Endothelial cell (in vitro differentiated cells): ENCODE measurements around the gene VAC14. TPM values are rescaled to one million over a fixed set of nuclear protein-coding genes. Genes with fewer than 3 reads are reported as not detected.

Experiments
- DNase-seq: peaks from one replicate; pipeline ENCODE4 v3.0.0; 2021; ENCODE audit warnings: low spot score
- H3K27ac Mint-ChIP-seq: one replicate; pipeline ENCODE4 v1.8.0; 2021; ENCODE audit warnings: mixed read lengths, inconsistent platforms; ENCODE audit not compliant: unreplicated experiment
- H3K27me3 Mint-ChIP-seq: one replicate; pipeline ENCODE4 v1.8.0; 2021; ENCODE audit warnings: mild to moderate bottlenecking, moderate library complexity, mixed read lengths, inconsistent platforms; ENCODE audit not compliant: unreplicated experiment
- H3K36me3 Mint-ChIP-seq: one replicate; pipeline ENCODE4 v1.8.0; 2021; ENCODE audit warnings: mild to moderate bottlenecking, low read depth, mixed read lengths, inconsistent platforms; ENCODE audit not compliant: unreplicated experiment
- H3K4me1 Mint-ChIP-seq: one replicate; pipeline ENCODE4 v1.8.0; 2021; ENCODE audit warnings: mild to moderate bottlenecking, mixed read lengths, inconsistent platforms; ENCODE audit not compliant: unreplicated experiment
- H3K4me3 Mint-ChIP-seq: one replicate; pipeline ENCODE4 v1.8.0; 2021; ENCODE audit warnings: mild to moderate bottlenecking, mixed read lengths, inconsistent platforms; ENCODE audit not compliant: unreplicated experiment
- H3K9me3 Mint-ChIP-seq: one replicate; pipeline ENCODE4 v1.8.0; 2021; ENCODE audit warnings: mixed read lengths, inconsistent platforms; ENCODE audit not compliant: unreplicated experiment
- total RNA-seq: library from RNA; stranded (reverse); fragmentation: NEBNext Ultra II Directional; extraction: Animal tissue kit (Norgen Biotek cat#: 25700); gene quantifications from one replicate; pipeline ENCODE4 v1.2.1, GENCODE V29; 2021; ENCODE audit not compliant: unreplicated experiment
- TF ChIP-seq, protein P1 (sequence below): fragments of 200-600 bp; sonication (generic); IDR thresholded peaks from one replicate; pipeline ENCODE4 v1.5.0; 2021; ENCODE audit warnings: antibody characterized with exemption; ENCODE audit not compliant: unreplicated experiment

Gene VAC14
- total RNA-seq, 1 donor from 2014 or later, result 35.6 TPM

DNA sequence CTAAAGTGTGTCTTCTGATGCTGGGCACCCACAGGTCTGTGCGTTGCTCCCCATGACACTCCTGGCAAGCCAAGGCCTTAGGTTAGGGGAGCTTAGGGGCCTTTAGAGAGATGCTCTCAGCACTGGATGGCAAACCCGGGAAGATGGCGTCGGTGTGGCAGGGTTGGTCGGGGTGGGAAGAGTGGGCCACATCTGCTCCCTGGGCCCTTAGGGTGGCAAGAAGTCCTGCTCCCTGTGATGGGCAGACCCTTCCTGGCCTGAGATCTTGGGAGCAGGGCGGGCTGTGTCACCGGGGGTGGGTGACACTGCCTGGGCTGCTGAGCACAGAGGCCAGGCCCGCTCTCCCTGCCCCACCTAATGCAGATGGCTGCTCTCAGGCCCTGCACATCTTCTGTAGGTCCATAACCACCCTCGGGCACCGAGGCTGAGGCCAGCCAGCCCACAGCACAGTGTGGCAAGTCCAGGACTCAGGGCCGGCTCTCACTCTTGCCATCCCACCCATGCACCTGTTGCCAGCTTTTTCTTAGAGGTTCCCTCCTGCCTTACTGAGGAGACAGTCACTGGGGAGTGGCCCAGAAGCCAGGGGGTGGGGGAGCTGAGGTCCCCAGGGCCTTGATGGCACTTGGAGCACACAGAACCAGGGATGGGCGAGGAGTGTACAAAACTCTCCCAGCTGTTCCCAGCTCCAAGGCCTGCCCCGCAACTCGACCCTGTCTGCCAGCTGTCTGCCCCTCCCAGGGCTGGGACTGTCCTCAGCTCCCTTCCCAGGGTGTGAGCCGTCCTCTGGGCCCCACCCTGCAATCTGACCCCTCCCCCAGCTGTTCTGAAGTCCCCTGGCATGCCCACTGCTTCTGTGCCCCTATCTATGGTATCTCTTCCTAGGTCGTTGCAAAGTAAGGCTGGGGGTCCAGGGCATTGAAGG, 110.7 kb downstream of the VAC14 start:
- Mint-ChIP-seq H3K36me3 (peaks cover 3% of the 10 kb centered on the region), H3K4me3 (no peak overlapping the region), H3K27ac (no peak overlapping the region), H3K27me3 (peaks cover 24% of the 10 kb centered on the region), H3K4me1 (peaks cover 32% of the 10 kb centered on the region), H3K9me3 (no peaks in the 10 kb centered on the region)
- no peak for DNase-seq
- TF ChIP-seq, protein P1, sequence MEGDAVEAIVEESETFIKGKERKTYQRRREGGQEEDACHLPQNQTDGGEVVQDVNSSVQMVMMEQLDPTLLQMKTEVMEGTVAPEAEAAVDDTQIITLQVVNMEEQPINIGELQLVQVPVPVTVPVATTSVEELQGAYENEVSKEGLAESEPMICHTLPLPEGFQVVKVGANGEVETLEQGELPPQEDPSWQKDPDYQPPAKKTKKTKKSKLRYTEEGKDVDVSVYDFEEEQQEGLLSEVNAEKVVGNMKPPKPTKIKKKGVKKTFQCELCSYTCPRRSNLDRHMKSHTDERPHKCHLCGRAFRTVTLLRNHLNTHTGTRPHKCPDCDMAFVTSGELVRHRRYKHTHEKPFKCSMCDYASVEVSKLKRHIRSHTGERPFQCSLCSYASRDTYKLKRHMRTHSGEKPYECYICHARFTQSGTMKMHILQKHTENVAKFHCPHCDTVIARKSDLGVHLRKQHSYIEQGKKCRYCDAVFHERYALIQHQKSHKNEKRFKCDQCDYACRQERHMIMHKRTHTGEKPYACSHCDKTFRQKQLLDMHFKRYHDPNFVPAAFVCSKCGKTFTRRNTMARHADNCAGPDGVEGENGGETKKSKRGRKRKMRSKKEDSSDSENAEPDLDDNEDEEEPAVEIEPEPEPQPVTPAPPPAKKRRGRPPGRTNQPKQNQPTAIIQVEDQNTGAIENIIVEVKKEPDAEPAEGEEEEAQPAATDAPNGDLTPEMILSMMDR, result no peak

DNA sequence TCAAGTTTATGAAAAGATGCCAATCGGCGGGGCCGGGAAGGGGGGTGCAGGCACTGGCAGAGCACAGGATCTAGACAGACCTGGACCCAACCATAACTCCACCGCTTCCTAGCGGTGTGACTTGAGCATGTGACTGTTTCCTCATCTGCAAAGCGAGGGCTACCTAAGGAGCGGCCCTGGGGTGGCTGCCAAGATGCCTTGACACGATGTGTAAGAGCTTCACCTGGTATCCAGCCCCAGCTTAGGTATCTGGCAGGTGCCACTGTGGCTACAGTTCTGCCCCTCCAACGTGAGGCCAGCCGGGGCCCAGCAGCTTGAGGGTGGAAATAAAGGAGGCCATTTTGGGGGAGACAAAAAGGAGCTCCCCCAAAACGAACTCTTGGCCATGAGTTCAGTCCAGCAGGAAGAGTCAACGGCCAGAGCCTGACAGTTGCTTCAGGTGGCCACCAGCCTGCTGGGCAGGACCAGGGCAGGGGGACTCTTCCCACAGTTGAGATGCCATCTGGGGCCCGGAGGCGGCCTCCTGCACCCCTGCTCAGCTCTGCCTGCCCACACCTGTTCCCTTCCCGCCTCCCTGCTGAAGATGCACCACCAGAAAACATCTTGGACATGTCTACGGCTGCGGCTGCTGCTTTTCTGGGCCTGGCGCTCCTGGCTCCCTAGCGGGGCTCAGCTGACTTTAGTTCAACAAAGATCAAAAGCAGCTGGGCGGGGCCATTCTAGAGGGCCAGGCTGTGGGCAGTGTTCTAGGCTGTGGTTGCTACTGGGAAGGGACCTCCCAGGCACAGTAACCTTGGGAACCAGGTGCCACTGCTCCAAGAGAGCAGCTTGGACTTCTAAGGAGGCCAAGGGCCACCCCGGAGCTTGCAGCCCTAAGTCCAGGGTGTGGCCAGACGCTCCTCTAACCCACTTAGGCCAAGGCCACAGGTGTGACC, 111.7 kb downstream of the VAC14 start:
- peaks cover 20% of the 10 kb centered on the region for H3K27me3 Mint-ChIP-seq
- H3K4me1 Mint-ChIP-seq, result peaks cover 29% of the 10 kb centered on the region
- H3K36me3 Mint-ChIP-seq, result peaks cover 3% of the 10 kb centered on the region
- no peak overlapping the region for H3K27ac Mint-ChIP-seq
- no peaks in the 10 kb centered on the region for H3K9me3 Mint-ChIP-seq
- TF ChIP-seq, protein P1, result no peak
- DNase-seq, result no peak
- no peak overlapping the region for H3K4me3 Mint-ChIP-seq

DNA sequence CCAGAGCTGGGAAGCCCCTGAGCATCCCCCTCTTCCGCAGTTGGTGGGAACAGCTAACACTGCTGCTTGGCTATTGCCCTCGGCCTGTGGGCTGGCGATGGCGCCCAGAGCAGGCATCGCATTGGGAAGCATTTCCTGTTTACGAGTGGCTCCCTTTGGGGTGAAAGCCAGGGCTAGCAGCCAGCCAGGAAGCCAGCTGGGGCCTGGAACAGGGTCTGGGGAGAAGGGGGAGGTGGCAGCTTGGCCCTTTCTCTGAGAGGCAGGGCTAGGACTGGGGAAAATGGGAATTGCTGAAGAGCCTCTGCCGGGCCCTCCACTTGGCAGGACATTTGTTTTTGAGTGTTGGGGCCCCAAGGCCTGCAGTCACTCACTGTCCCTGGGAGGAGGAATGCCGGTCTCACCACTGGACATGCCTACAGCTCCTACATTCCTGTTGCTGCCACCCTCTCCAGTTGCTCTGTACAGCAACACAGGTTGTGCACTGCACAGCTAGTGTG, 112.7 kb downstream of the VAC14 start:
- Mint-ChIP-seq H3K36me3 (peaks cover 3% of the 10 kb centered on the region), H3K27me3 (peaks cover 20% of the 10 kb centered on the region), H3K9me3 (no peaks in the 10 kb centered on the region), H3K27ac (peak overlapping the region; percentile 57), H3K4me3 (no peak overlapping the region), H3K4me1 (peaks cover 34% of the 10 kb centered on the region)
- no peak for DNase-seq
- TF ChIP-seq, protein P1, result no peak

DNA sequence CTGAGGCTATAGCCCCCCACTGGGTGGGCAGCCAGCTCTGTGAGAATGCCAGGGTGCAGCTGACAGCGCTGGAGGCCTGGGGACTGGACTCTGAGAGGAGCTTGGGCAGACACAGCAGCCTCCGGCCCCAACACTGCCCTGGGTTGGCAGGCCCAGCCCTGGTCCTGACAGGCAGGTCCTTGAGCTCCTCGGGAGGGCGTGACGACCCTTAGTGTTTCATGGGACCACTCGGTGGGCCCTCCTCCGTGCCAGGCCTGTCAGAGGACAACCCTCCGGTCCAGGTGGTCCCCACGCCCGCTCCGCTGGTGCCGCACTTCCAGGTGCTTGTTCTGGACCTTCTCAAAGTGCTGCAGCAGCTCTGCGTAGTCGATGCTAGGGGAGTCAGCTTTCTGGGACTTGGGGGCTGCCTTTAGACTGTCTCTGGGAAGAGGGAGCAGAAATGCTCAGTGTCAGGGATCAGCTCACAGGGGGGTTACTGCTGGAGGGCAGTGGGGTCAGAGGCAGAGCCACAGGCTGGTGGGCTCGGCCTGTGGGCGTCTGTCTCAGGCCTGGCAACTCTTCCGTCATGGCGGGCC, 113.2 kb downstream of the VAC14 start:
- H3K27me3 Mint-ChIP-seq, result peaks cover 20% of the 10 kb centered on the region
- no peak for DNase-seq
- TF ChIP-seq, protein P1, result no peak
- H3K27ac Mint-ChIP-seq, result peak overlapping the region; percentile 75
- no peaks in the 10 kb centered on the region for H3K9me3 Mint-ChIP-seq
- H3K36me3 Mint-ChIP-seq, result no peaks in the 10 kb centered on the region
- H3K4me1 Mint-ChIP-seq, result peaks cover 33% of the 10 kb centered on the region
- peak overlapping the region; percentile 73 for H3K4me3 Mint-ChIP-seq
